ENCODE results near the gene LMNB1. TPM values are rescaled to one million over a fixed set of nuclear protein-coding genes. Genes with fewer than 3 reads are reported as not detected.
"Not testable (repeated sequence)": the region's sequence is repeated elsewhere in the genome, so short reads cannot be mapped to it uniquely, and the experiment has no call there.

LMNB1 gene
- total RNA-seq, 6 donors from 2014 or later = 11.1 to 18.5 (median 15.9) TPM

GRCh38 chr5:126793097-126793496 lies 16.2 kb downstream of the LMNB1 start:
- 86% methylated on average over 3 of the region's 3 CpGs for WGBS, 2 donors
- DNase-seq = no peak
- TF ChIP-seq POLR2AphosphoS5 (IDR thresholded peaks at IDR 0.05) = no peak
- TF ChIP-seq CTCF (IDR thresholded peaks at IDR 0.05) = no peak
- TF ChIP-seq POLR2A (IDR thresholded peaks at IDR 0.05) = no peak
- no peak for TF ChIP-seq EP300 (IDR thresholded peaks at IDR 0.05)
- Histone ChIP-seq H3K4me1 (no peaks in the 10 kb centered on the region), H3K36me3 (no peaks in the 10 kb centered on the region), H3K9me3 (no peaks in the 10 kb centered on the region), H3K4me3 (no peak overlapping the region), H3K27ac (no peak overlapping the region), H3K27me3 (no peaks in the 10 kb centered on the region)
- no peak for ATAC-seq (ENCODE audit: low FRiP score in 2 of 2)

- not testable (repeated sequence) for DNase-seq; H3K4me3 ChIP-seq; H3K4me1 ChIP-seq; ATAC-seq (ENCODE audit: low FRiP score in 2 of 2); H3K27ac ChIP-seq; H3K27me3 ChIP-seq; H3K9me3 ChIP-seq; H3K36me3 ChIP-seq
- WGBS, 2 donors = 90 to 93% methylated on average over 9 of the region's 9 CpGs
Observed at GRCh38 chr5:126793648-126794047, 16.7 kb downstream of the LMNB1 start.

- no peaks in the 10 kb centered on the region for H3K27me3 ChIP-seq
- H3K27ac ChIP-seq = no peak overlapping the region
- H3K4me3 ChIP-seq = no peak overlapping the region
- no peaks in the 10 kb centered on the region for H3K36me3 ChIP-seq
- DNase-seq (no peak), ATAC-seq (ENCODE audit: low FRiP score in 2 of 2) (no peak)
- H3K9me3 ChIP-seq = no peaks in the 10 kb centered on the region
- TF ChIP-seq POLR2AphosphoS5 (IDR thresholded peaks at IDR 0.05) (no peak), POLR2A (IDR thresholded peaks at IDR 0.05) (no peak), EP300 (IDR thresholded peaks at IDR 0.05) (no peak), CTCF (IDR thresholded peaks at IDR 0.05) (no peak)
- 55 to 63% methylated on average over 6 of the region's 6 CpGs for WGBS, 2 donors
- no peaks in the 10 kb centered on the region for H3K4me1 ChIP-seq
Observed at GRCh38 chr5:126794157-126794828, 17.4 kb downstream of the LMNB1 start.

- ATAC-seq (ENCODE audit: low FRiP score in 2 of 2) = no peak
- H3K4me1 ChIP-seq = no peaks in the 10 kb centered on the region
- H3K36me3 ChIP-seq = no peaks in the 10 kb centered on the region
- 70 to 87% methylated on average over 1 of the region's 1 CpG for WGBS, 2 donors
- H3K9me3 ChIP-seq = no peaks in the 10 kb centered on the region
- H3K27ac ChIP-seq = no peak overlapping the region
- H3K4me3 ChIP-seq = no peak overlapping the region
- TF ChIP-seq EP300 (IDR thresholded peaks at IDR 0.05) = no peak
- no peak for TF ChIP-seq POLR2AphosphoS5 (IDR thresholded peaks at IDR 0.05)
- no peak for TF ChIP-seq CTCF (IDR thresholded peaks at IDR 0.05)
- TF ChIP-seq POLR2A (IDR thresholded peaks at IDR 0.05) = no peak
- no peaks in the 10 kb centered on the region for H3K27me3 ChIP-seq
- DNase-seq = no peak
Observed at GRCh38 chr5:126799780-126800179, 22.8 kb downstream of the LMNB1 start.

- H3K36me3 ChIP-seq = no peaks in the 10 kb centered on the region
- no peak for TF ChIP-seq CTCF (IDR thresholded peaks at IDR 0.05)
- no peak for TF ChIP-seq EP300 (IDR thresholded peaks at IDR 0.05)
- TF ChIP-seq POLR2A (IDR thresholded peaks at IDR 0.05) = no peak
- no peak for TF ChIP-seq POLR2AphosphoS5 (IDR thresholded peaks at IDR 0.05)
- no peaks in the 10 kb centered on the region for H3K27me3 ChIP-seq
- no peak overlapping the region for H3K27ac ChIP-seq
- H3K9me3 ChIP-seq = no peaks in the 10 kb centered on the region
- no peaks in the 10 kb centered on the region for H3K4me1 ChIP-seq
- H3K4me3 ChIP-seq = no peak overlapping the region
- ATAC-seq (ENCODE audit: low FRiP score in 2 of 2) (no peak), DNase-seq (no peak)
- 89 to 93% methylated on average over 4 of the region's 4 CpGs for WGBS, 2 donors
Observed at GRCh38 chr5:126801174-126801991, 24.4 kb downstream of the LMNB1 start.

Measured in upper lobe of left lung (tissue), 6 donors.